G401 (cell line): ENCODE results near the gene SRSF4. TPM values are rescaled to one million over a fixed set of nuclear protein-coding genes. Genes with fewer than 3 reads are reported as not detected.
"Not testable (repeated sequence)": the region's sequence is repeated elsewhere in the genome, so short reads cannot be mapped to it uniquely, and the experiment has no call there.

ENCODE experiments used
- DNase-seq: peaks from one replicate; pipeline ENCODE4 v3.0.0-alpha.2; 2015; ENCODE audit warnings: low spot score
- in situ Hi-C: cut with HindIII; loops from 2 replicates; pipeline ENCODE4 v1.10.0; 2016; ENCODE audit warnings: low sequenced_read_pairs, mixed read lengths
- total RNA-seq: library from RNA; depleted of rRNA; stranded (reverse); fragments of >200 nt; shearing (Covaris generic); gene quantifications from 2 replicates; pipeline ENCODE4 v1.2.3, GENCODE V29; 2014; rRNA removed

Gene SRSF4
- total RNA-seq, 1 experiment from 2014 or later = 39.5 TPM

DNA sequence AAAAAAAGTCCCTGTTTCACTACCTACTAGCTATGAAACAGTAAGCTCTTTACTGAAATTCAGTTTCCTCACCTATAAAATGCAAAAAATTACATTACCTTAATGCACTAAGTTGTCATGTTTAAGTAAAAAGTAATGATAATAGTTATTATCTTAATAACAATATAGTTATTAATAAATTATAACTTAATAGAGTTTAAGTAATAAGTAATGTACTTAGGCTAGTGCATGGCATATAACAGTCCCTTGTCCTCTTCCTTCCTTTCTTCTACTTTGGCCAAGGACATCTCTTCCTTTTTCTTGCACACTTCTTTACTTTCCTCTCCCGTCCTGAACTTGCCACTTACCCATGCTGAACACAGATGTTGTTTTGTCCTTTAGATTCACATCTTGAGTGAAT lies 67.0 kb downstream of the SRSF4 start:
- no peak for DNase-seq
- in situ Hi-C loops = no loop called here

DNA sequence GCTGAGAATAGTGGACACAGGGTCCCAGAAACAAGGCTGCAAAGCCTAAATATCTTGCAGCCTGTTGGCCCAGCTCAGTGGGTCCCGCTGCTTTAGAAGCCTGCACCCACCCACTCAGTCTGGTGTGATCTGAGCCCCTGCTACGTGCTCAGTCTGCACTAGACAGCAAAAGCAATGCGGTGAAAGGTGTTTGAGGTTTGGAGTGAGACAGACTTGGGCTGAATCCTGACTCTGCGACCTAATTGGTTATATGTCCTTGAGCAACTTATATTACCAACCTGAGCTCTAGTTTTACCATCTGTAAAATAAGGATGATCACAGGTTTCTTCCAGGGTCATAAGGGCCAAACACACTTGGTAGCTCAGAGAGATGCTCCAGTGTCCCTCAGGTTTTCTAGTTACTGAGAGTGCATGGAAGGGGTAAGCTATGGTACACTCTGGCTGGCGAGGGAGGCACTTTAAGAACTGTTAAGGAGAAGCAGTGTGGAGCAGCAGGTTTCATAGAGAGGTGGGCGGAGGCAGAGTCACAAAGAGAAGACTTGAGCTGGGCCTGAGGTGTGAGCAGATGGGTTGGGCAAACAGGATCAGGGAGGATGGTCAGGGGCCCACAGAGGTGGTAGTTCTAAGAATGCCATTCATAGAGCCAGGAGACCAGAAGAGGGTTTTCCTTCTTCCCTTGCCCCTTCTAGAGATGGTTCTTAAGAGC lies 68.1 kb downstream of the SRSF4 start:
- in situ Hi-C loops = no loop called here
- DNase-seq = no peak

DNA sequence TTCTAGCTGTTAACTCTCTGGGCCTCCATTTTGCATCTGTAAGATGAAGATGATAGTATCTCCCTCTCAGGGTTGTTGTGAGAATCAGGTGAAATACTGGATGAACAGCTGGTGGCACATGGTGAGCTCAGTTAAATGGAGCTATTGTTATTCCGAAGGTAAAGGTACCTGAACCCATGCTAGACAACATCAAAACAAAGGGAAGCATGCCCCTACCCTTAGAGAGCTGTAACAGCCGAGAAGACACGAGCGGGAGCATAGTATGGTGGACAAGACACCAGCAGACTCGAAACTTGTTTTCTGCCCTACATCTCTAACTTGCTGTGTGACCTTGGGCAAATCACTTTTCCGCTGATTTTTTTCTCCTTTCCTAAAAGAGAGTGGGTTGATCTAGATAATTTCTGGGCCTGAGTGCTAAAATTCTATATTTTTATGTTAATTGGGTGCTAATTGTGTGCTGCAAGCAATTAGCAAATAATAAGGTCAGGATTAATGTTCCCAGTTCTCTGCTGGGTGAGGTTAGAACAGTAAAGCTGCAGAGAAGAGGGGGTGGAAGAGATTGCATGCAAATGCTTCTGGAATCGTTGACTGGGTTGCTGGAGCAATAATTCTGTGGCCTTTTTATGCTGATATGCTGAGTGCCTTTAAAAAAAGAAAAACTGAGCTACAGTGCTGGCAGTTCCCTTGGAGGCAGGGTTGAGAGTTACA lies 68.8 kb downstream of the SRSF4 start:
- no peak for DNase-seq
- in situ Hi-C loops = no loop called here

DNA sequence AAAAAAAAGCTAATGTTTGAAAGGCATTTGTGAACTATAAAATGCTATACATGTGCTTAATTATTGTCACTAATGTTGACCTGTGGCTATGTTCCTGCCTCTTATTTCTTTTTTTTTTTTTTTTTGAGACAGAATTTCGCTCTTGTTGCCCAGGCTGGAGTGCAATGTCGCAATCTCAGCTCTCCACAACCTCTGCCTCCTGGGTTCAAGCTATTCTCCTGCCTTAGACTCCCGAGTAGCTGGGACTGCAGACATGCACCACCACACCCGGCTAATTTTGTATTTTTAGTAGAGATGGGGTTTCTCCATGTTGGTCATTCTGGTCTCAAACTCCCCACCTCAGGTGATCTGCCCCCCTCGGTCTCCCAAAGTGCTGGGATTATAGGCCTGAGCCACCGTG lies 73.7 kb downstream of the SRSF4 start:
- in situ Hi-C loops, DNase-seq: not testable (repeated sequence)

DNA sequence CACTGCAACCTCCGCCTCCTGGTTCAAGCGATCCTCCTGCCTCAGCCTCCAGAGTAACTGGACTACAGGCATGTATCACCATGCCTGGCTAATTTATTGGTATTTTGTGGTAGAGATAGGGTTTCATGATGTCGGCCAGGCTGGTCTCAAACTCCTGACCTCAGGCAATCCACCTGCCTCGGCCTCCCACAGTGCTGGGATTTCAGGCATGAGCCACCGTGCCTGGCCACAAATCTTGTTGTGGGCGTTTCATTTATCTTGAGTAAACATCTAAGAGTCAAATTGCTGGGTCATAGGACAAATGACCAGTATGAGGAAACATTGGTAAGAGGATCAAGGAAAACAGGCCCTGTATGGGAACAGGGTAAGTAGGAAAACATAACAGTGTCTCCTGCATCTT lies 75.9 kb downstream of the SRSF4 start:
- in situ Hi-C loops = no loop called here
- no peak for DNase-seq

DNA sequence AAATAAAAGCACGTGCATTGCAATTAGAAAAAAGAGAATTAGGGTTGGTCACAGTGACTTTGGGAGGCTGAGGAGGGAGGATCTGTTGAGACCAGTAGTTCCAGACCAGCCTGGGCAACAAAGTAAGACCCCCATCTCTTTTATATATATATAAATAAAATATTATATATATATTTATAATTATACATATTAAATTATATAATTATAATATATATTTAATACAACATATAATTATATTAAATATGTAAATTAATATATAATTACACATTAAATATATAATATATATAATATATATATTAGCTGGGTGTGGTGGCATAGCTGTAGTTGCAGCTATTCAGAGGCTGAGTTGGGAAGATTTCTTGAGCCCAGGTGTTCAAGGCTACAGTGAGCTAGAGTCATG lies 81.2 kb downstream of the SRSF4 start:
- no peak for DNase-seq
- in situ Hi-C loops = no loop called here

DNA sequence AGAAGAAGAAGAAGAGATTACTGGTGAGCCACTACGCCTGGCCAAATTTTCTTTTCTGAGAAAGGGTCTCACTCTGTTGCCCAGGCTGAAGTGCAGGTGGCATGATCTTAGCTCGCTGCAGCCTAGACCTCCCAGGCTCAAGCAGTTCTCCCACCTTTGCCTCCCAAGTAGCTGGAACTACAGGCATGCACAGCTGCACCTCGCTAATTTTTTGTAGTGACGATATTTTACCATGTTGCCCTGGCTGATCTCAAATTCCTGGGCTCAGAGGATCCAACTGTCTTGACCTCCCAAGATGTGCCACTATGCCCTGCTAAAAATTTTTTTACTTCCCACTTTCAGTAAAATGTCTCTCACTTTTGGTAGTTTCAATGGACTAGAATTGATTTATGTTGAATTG lies 82.4 kb downstream of the SRSF4 start:
- in situ Hi-C loops = no loop called here

More for the DNA sequence above, 82.4 kb downstream of the SRSF4 start:
- no peak for DNase-seq

Other genes starting within 250 kb of the SRSF4 start
- gene TMEM200B, start 58.0 kb downstream of the SRSF4 start, total RNA-seq = 18.4 and 21.2 TPM in 2 replicates
- 34.2 and 41.0 TPM in 2 replicates for gene MECR, start 49.0 kb upstream of the SRSF4 start, total RNA-seq
- gene PTPRU, start 54.6 kb upstream of the SRSF4 start, total RNA-seq = 25.4 and 35.5 TPM in 2 replicates